ENCODE measurements around the gene GTF2H4. TPM values are rescaled to one million over a fixed set of nuclear protein-coding genes. Genes with fewer than 3 reads are reported as not detected.

GTF2H4 gene
- total and polyA plus RNA-seq, 4 donors: 6.2 to 15.8 (median 12.3) TPM

DNA sequence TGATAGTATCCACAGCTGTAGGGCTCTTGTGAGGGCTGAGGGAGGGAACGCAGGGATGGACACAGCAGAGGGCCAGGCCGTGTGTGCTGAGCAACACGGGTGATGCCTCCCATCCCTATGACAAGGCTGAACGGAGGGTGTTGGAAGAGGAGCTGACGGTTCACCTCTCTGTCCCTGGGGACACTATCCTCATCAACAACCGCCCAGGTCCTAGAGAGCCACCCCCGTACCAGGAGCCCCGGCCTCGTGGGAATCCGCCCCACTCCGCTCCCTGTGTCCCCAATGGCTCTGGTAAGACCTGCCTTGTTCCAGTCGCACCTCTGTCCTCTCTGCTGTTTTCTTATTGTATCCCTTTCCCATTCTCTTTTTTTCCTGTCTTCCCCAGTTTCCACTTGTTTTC lies 13.6 kb upstream of the GTF2H4 start (continued):
- TF ChIP-seq TAF1 (conservative IDR thresholded peaks at IDR 0.05) (no peak), JUND (IDR thresholded peaks at IDR 0.05) (no peak), YY1 (IDR thresholded peaks at IDR 0.05) (no peak), NR2F2 (IDR thresholded peaks at IDR 0.05) (no peak)
- TF ChIP-seq, protein P1, sequence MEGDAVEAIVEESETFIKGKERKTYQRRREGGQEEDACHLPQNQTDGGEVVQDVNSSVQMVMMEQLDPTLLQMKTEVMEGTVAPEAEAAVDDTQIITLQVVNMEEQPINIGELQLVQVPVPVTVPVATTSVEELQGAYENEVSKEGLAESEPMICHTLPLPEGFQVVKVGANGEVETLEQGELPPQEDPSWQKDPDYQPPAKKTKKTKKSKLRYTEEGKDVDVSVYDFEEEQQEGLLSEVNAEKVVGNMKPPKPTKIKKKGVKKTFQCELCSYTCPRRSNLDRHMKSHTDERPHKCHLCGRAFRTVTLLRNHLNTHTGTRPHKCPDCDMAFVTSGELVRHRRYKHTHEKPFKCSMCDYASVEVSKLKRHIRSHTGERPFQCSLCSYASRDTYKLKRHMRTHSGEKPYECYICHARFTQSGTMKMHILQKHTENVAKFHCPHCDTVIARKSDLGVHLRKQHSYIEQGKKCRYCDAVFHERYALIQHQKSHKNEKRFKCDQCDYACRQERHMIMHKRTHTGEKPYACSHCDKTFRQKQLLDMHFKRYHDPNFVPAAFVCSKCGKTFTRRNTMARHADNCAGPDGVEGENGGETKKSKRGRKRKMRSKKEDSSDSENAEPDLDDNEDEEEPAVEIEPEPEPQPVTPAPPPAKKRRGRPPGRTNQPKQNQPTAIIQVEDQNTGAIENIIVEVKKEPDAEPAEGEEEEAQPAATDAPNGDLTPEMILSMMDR (IDR thresholded peaks at IDR 0.05; ENCODE audit: low read depth, low read length, missing input control): no peak

DNA sequence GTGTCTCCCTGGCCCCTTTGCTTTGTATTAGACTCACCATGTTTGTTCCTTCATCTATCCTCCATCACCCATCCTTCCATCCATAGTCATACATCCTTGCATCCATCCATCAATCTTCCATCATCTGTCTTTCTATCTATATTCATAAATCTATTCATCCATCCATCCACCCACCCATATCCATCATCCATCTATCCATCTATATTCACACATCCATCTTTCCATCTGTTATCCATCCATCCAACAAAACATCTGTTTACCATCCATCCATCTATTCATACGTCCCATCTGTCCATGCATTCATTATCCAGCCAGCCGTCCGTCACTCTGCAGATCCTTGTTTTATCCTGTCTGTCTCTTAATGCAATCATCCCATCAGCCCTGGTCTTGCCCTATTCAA lies 13.1 kb upstream of the GTF2H4 start:
- TF ChIP-seq EGR1 (IDR thresholded peaks at IDR 0.05; ENCODE audit: low read depth in 2 of 2): no peak
- Histone ChIP-seq H3K9ac (ENCODE audit: low read depth in 1 of 2, low read length in 2 of 2) (no peak overlapping the region), H3K36me3 (ENCODE audit: control insufficient read depth in 4 of 4, insufficient read depth in 3 of 4, low read depth in 1 of 4, low read length in 3 of 4) (peaks cover 0 to 19% (median 1%) of the 10 kb centered on the region in 4 donors), H3K27ac (ENCODE audit: low read depth in 1 of 2, low read length in 2 of 2) (no peak overlapping the region), H3K27me3 (ENCODE audit: control insufficient read depth in 4 of 4, insufficient read depth in 4 of 4, low read length in 3 of 4) (no peaks in the 10 kb centered on the region), H3K4me1 (ENCODE audit: control insufficient read depth in 4 of 4, insufficient read depth in 4 of 4, low read length in 3 of 4) (no peaks in the 10 kb centered on the region), H3K4me3 (ENCODE audit: low read depth in 1 of 3, low read length in 3 of 3) (no peak overlapping the region), H3K9me3 (ENCODE audit: control insufficient read depth in 4 of 4, low read length in 3 of 4) (no peaks in the 10 kb centered on the region)
- WGBS: 96% methylated on average over 3 of the region's 3 CpGs
- no peak for DNase-seq (ENCODE audit: low spot score)

DNA sequence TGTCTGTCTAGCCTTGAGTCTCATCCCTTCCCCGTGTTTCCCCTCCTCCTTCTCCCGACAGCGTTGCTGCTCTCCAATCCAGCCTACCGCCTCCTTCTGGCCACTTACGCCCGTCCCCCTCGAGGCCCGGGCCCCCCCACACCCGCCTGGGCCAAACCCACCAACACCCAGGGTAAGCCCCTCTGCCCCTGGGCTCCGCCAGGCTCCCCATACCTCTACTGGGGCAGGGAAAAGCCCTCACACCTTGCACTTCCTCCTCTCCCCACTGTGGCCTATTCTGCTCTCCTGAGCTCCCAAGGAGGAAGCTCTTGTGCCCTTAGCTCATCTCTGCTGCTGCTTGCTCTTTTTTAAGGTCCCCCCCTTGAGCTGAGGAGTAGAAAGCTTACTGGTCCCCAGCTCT lies 12.7 kb upstream of the GTF2H4 start:
- H3K9ac ChIP-seq (ENCODE audit: low read depth in 1 of 2, low read length in 2 of 2): no peak overlapping the region

DNA sequence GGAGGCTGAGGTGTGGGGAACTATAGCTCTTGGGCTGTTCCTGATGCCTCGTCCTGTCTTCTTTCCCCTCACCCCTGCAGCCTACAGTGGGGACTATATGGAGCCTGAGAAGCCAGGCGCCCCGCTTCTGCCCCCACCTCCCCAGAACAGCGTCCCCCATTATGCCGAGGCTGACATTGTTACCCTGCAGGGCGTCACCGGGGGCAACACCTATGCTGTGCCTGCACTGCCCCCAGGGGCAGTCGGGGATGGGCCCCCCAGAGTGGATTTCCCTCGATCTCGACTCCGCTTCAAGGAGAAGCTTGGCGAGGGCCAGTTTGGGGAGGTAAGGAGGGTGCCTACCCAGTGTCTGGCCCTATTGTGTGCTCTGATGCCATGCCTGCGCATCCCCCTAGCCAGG lies 11.5 kb upstream of the GTF2H4 start:
- peaks cover 0 to 19% (median 1%) of the 10 kb centered on the region in 4 donors for H3K36me3 ChIP-seq (ENCODE audit: control insufficient read depth in 4 of 4, insufficient read depth in 3 of 4, low read depth in 1 of 4, low read length in 3 of 4)
- no peak overlapping the region for H3K4me3 ChIP-seq (ENCODE audit: low read depth in 1 of 3, low read length in 3 of 3)
- DNase-seq (ENCODE audit: low spot score): no peak
- H3K4me1 ChIP-seq (ENCODE audit: control insufficient read depth in 4 of 4, insufficient read depth in 4 of 4, low read length in 3 of 4): no peaks in the 10 kb centered on the region
- 96% methylated on average over 13 of the region's 13 CpGs for whole genome bisulfite sequencing
- H3K9me3 ChIP-seq (ENCODE audit: control insufficient read depth in 4 of 4, low read length in 3 of 4): no peaks in the 10 kb centered on the region
- no peak overlapping the region for H3K27ac ChIP-seq (ENCODE audit: low read depth in 1 of 2, low read length in 2 of 2)
- H3K27me3 ChIP-seq (ENCODE audit: control insufficient read depth in 4 of 4, insufficient read depth in 4 of 4, low read length in 3 of 4): no peaks in the 10 kb centered on the region
- TF ChIP-seq RXRA (IDR thresholded peaks at IDR 0.05) (no peak), JUND (IDR thresholded peaks at IDR 0.05) (no peak), YY1 (IDR thresholded peaks at IDR 0.05) (no peak), TAF1 (conservative IDR thresholded peaks at IDR 0.05) (no peak), HNF4A (conservative IDR thresholded peaks at IDR 0.05) (no peak), SP1 (IDR thresholded peaks at IDR 0.05) (no peak)
- TF ChIP-seq, protein P1 (IDR thresholded peaks at IDR 0.05; ENCODE audit: low read depth, low read length, missing input control): no peak
- TF ChIP-seq, protein P2, sequence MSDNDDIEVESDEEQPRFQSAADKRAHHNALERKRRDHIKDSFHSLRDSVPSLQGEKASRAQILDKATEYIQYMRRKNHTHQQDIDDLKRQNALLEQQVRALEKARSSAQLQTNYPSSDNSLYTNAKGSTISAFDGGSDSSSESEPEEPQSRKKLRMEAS (IDR thresholded peaks at IDR 0.05): no peak
- TF ChIP-seq, protein P3, sequence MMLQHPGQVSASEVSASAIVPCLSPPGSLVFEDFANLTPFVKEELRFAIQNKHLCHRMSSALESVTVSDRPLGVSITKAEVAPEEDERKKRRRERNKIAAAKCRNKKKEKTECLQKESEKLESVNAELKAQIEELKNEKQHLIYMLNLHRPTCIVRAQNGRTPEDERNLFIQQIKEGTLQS (IDR thresholded peaks at IDR 0.05): no peak
- no peak overlapping the region for H3K9ac ChIP-seq (ENCODE audit: low read depth in 1 of 2, low read length in 2 of 2)

More for the DNA sequence above, 12.7 kb upstream of the GTF2H4 start:
- no peak for TF ChIP-seq JUND (IDR thresholded peaks at IDR 0.05)
- TF ChIP-seq HNF4A (conservative IDR thresholded peaks at IDR 0.05): no peak
- no peak for TF ChIP-seq FOXA2 (IDR thresholded peaks at IDR 0.05)
- no peak for TF ChIP-seq HNF4G (IDR thresholded peaks at IDR 0.05)
- TF ChIP-seq TAF1 (conservative IDR thresholded peaks at IDR 0.05): no peak
- TF ChIP-seq, protein P4, sequence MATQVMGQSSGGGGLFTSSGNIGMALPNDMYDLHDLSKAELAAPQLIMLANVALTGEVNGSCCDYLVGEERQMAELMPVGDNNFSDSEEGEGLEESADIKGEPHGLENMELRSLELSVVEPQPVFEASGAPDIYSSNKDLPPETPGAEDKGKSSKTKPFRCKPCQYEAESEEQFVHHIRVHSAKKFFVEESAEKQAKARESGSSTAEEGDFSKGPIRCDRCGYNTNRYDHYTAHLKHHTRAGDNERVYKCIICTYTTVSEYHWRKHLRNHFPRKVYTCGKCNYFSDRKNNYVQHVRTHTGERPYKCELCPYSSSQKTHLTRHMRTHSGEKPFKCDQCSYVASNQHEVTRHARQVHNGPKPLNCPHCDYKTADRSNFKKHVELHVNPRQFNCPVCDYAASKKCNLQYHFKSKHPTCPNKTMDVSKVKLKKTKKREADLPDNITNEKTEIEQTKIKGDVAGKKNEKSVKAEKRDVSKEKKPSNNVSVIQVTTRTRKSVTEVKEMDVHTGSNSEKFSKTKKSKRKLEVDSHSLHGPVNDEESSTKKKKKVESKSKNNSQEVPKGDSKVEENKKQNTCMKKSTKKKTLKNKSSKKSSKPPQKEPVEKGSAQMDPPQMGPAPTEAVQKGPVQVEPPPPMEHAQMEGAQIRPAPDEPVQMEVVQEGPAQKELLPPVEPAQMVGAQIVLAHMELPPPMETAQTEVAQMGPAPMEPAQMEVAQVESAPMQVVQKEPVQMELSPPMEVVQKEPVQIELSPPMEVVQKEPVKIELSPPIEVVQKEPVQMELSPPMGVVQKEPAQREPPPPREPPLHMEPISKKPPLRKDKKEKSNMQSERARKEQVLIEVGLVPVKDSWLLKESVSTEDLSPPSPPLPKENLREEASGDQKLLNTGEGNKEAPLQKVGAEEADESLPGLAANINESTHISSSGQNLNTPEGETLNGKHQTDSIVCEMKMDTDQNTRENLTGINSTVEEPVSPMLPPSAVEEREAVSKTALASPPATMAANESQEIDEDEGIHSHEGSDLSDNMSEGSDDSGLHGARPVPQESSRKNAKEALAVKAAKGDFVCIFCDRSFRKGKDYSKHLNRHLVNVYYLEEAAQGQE (IDR thresholded peaks at IDR 0.05): no peak
- TF ChIP-seq GABPA (IDR thresholded peaks at IDR 0.05 in 1 of 2, conservative IDR thresholded peaks at IDR 0.05 in 1 of 2): no peak
- H3K4me3 ChIP-seq (ENCODE audit: low read depth in 1 of 3, low read length in 3 of 3): no peak overlapping the region
- DNase-seq (ENCODE audit: low spot score): no peak
- no peaks in the 10 kb centered on the region for H3K27me3 ChIP-seq (ENCODE audit: control insufficient read depth in 4 of 4, insufficient read depth in 4 of 4, low read length in 3 of 4)
- no peaks in the 10 kb centered on the region for H3K9me3 ChIP-seq (ENCODE audit: control insufficient read depth in 4 of 4, low read length in 3 of 4)
- H3K4me1 ChIP-seq (ENCODE audit: control insufficient read depth in 4 of 4, insufficient read depth in 4 of 4, low read length in 3 of 4): no peaks in the 10 kb centered on the region
- H3K27ac ChIP-seq (ENCODE audit: low read depth in 1 of 2, low read length in 2 of 2): no peak overlapping the region
- 90% methylated on average over 10 of the region's 10 CpGs for WGBS
- H3K36me3 ChIP-seq (ENCODE audit: control insufficient read depth in 4 of 4, insufficient read depth in 3 of 4, low read depth in 1 of 4, low read length in 3 of 4): peaks cover 0 to 19% (median 1%) of the 10 kb centered on the region in 4 donors
